Activated CD8-positive, alpha-beta memory T cell treated with anti-CD3 and anti-CD28 coated beads, Interleukin-2, amount 50 U/mL, for 1 hour (primary cell): Measurements from ENCODE around the gene L3MBTL4.

Experiments
- DNase-seq: peaks from one replicate; pipeline ENCODE4 v3.0.0-alpha.2; 2020; ENCODE audit errors: extremely low read depth

The L3MBTL4 gene

GRCh38 chr18:6251084-6251483 lies 163.6 kb downstream of the L3MBTL4 start:
- DNase-seq = no peak

DNA sequence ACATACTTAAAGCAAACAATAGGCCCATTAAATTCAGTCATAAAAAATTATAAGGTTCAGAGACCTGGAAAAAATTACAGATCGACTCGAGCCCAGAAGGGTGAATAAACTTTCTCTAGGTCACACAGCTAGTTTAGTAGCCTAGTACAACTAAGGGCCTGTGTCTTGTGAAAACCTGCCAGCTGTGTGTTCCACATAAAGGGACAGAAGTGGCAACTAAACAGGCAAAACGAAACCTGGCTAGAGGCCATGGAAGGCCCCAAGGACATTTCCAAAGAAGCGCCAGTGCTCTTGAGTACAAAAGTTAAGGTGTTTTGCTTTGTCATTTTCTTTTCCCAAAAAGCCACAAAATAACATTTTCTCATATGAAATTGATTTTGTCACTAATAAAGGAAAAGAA lies 164.9 kb downstream of the L3MBTL4 start:
- DNase-seq = no peak

DNA sequence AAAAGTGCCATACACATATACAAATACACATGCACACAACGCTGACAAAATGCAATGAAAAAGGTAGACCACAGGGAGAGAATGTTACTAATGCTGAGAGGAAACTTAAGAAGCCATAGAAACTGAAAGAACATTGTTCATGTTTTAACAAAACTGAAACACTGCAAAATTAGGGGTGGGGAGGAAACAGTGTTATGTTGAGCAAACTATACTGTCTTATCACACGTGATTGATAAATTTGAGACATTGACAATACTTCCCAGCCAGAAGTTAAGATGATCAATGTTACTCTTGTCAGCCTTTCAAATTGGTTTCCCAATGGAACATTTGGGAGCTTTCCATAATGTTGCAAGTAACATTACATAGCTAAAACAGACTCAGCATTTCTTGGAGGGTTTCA lies 165.5 kb downstream of the L3MBTL4 start:
- DNase-seq = no peak

- no peak for DNase-seq
Observed at GRCh38 chr18:6248017-6248416, 166.7 kb downstream of the L3MBTL4 start.

- no peak for DNase-seq
Observed at GRCh38 chr18:6242004-6242403, 172.7 kb downstream of the L3MBTL4 start.

- no peak for DNase-seq
Observed at GRCh38 chr18:6239716-6240115, 175.0 kb downstream of the L3MBTL4 start.

GRCh38 chr18:6236258-6236657 lies 178.5 kb downstream of the L3MBTL4 start:
- no peak for DNase-seq

DNA sequence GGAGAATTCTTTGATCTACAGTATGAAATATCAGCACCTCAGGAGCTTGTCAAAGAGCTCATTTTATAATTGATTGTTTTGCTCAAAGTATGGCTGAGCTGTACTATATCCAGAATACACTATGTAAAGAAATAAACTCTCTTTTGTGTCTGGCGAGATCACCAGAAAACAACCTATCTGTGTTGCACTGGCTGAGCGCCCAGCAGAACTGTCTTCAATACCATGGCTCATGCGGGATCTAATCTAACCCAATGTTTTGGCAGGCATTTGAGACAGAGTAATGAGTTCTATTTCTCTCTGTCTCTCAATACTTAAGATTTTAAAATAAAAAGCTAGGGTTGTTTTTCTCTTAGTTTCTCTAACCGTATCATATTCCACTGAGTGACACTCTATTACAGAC lies 192.4 kb downstream of the L3MBTL4 start:
- DNase-seq = no peak

DNA sequence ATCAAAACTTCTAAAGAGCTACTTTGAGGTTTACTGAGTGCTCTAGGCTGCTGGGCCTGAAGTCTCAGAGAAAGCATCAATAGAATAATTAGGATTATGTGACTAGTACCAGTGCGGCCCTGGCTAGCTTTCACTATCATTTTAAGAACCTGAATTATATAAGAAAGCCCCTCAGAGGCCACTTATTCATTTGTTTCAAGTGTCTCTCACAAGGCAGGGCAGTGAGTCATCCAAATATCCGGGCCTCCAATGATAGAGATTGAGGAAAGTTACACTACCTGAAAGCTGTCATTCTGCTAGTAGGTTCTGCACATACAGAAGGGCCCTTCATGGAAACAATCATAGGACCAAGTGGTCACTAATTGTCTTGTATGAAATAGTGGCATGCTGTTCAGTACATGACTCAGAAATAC lies 193.1 kb downstream of the L3MBTL4 start:
- no peak for DNase-seq

DNA sequence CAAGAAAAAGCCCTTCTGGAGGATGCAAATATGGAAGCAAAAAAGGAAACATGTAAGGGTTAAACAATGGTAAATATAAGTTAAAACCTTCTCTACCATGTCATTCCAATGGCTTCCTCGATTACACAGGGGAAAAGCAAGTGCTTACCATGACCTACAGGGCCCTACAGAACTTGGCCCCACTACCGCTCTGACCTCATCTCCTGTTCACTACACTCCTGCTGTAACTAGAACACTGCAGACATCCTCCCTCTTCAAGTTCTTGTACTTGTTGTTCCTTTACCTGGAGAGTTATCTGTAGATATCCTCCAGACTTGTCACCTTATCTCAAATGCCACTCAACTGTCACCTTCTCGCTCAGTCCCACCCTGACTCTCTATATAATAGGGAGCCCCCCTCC lies 194.6 kb downstream of the L3MBTL4 start:
- DNase-seq = no peak

- DNase-seq = no peak
Observed at GRCh38 chr18:6219116-6219717, 195.5 kb downstream of the L3MBTL4 start.

DNA sequence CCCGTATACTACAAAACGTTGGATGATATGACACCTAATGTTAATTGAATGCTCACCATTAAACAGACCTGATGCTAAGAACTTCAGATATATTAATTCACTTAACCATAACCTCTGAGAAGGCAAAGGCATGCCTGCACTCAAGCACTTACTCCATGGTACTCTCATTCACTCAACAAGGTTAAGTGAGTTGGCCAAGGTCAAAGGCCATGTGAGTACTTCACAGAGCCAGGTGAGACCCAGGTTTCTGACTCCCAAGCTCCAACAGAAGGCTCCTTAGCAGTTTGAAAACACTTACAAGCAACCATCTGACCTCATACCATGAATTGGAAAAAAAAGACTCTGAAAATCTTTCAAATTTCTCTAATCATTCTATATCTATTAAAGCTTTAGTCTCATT lies 198.8 kb downstream of the L3MBTL4 start:
- DNase-seq = no peak

- no peak for DNase-seq
Observed at GRCh38 chr18:6211174-6211504, 203.6 kb downstream of the L3MBTL4 start.

DNA sequence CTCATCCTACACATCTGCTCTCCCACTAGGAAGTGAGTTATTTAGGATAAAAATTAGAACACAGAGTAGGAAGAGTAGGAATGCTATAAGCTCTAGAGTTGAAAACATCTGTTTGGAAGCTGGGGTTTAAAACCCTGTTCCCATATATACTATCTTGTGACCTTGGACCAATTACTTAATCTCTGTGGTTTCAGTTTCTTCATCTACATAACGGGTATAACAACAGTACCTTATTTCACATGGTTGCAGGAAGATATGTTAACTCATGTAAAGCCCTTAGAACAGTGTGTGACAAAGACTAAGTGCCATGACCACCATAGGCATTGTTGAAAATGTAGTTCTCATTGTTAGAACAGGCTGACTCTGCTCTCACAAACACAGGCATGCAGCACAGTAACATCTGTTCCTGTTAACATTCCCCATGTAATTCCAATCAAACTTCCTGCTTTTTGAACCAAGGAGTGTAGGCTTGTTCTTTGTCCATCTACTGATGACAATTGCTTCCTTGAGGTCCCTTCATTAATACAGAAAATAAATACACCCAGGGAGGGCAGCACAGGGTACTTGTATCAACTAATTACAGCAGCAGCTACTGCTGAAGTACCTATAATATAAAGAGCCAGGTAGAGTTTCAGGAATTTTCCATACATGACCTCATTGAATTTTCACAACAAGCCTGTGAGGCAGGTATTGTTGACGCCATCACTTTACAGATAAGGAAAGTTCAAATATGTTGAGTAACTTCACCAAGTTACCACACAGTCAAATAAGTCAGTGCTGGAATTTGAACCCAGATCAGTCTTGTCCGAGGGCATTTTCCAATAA lies 204.2 kb downstream of the L3MBTL4 start:
- no peak for DNase-seq

- no peak for DNase-seq
Observed at GRCh38 chr18:6207941-6208340, 206.8 kb downstream of the L3MBTL4 start.

- DNase-seq = no peak
Observed at GRCh38 chr18:6207116-6207515, 207.6 kb downstream of the L3MBTL4 start.

- no peak for DNase-seq
Observed at GRCh38 chr18:6205706-6206105, 209.0 kb downstream of the L3MBTL4 start.

GRCh38 chr18:6204476-6204875 lies 210.2 kb downstream of the L3MBTL4 start:
- DNase-seq = no peak

GRCh38 chr18:6203791-6204190 lies 210.9 kb downstream of the L3MBTL4 start:
- DNase-seq = no peak

- DNase-seq = no peak
Observed at GRCh38 chr18:6202861-6203260, 211.8 kb downstream of the L3MBTL4 start.

GRCh38 chr18:6200204-6200774 lies 214.4 kb downstream of the L3MBTL4 start:
- no peak for DNase-seq

DNA sequence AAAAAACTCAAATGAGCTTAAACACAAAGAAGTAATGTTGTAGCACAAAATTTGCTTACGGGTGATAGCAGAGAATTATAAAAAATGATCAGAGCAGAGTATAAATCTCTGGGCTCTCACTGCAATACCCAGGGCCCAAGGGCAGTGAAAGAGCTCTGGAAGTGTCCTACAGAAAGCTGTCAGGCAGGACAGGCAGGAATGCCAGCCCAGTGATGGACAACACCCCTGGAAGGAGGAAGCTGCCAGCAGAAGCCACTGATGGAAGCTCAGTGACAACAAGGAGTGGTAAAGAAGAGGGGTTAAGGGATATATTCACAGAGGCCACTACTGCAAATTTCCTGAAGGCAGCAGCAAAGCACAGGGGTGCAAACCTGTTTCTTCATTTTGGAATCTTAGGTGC lies 214.9 kb downstream of the L3MBTL4 start:
- DNase-seq = no peak

DNA sequence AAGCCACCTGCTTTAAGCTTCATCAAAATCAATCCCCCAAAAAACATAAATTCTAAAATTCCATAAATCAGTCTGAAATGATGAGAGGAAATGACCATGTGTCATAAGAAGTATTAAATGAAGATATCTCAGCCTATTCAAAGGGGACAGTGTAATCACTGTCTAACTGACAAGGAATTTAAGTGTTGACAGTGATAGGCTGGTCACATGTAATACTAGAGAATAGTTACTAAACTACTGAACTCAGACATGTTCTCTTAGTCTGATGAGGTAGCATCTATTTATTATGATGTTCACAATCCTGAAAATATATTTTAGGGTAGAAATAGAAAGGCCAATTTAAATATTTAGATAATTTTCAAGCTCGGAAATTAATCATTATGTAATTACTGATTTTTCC lies 216.1 kb downstream of the L3MBTL4 start:
- DNase-seq = no peak
